ENCODE measurements around the gene PHIP.

The PHIP gene

GRCh38 chr6:79070206-79070825, 7.7 kb downstream of the PHIP start:
- DNase-seq (ENCODE audit: low read depth in 2 of 2) = no peak

GRCh38 chr6:79066828-79067227, 11.2 kb downstream of the PHIP start:
- DNase-seq (ENCODE audit: low read depth in 2 of 2) = no peak

GRCh38 chr6:79066330-79066729, 11.7 kb downstream of the PHIP start:
- no peak for DNase-seq (ENCODE audit: low read depth in 2 of 2)

GRCh38 chr6:79065232-79065631, 12.8 kb downstream of the PHIP start:
- no peak for DNase-seq (ENCODE audit: low read depth in 2 of 2)

- no peak for DNase-seq (ENCODE audit: low read depth in 2 of 2)
These were observed 13.4 kb downstream of the PHIP start for GRCh38 chr6:79064635-79065034.

GRCh38 chr6:79062708-79063107, 15.3 kb downstream of the PHIP start:
- no peak for DNase-seq (ENCODE audit: low read depth in 2 of 2)

- no peak for DNase-seq (ENCODE audit: low read depth in 2 of 2)
These were observed 20.3 kb downstream of the PHIP start for GRCh38 chr6:79057746-79058145.

GRCh38 chr6:79056226-79056625, 21.8 kb downstream of the PHIP start:
- DNase-seq (ENCODE audit: low read depth in 2 of 2) = no peak

GRCh38 chr6:79048611-79049010, 29.4 kb downstream of the PHIP start:
- no peak for DNase-seq (ENCODE audit: low read depth in 2 of 2)

- DNase-seq (ENCODE audit: low read depth in 2 of 2) = no peak
These were observed 31.0 kb downstream of the PHIP start for GRCh38 chr6:79047072-79047471.

GRCh38 chr6:79045966-79046365, 32.1 kb downstream of the PHIP start:
- DNase-seq (ENCODE audit: low read depth in 2 of 2) = no peak

GRCh38 chr6:79042799-79043126, 35.3 kb downstream of the PHIP start:
- no peak for DNase-seq (ENCODE audit: low read depth in 2 of 2)

- DNase-seq (ENCODE audit: low read depth in 2 of 2) = no peak
These were observed 35.8 kb downstream of the PHIP start for GRCh38 chr6:79042088-79042798.

- no peak for DNase-seq (ENCODE audit: low read depth in 2 of 2)
These were observed 38.0 kb downstream of the PHIP start for GRCh38 chr6:79040083-79040482.

GRCh38 chr6:79038061-79038460, 40.0 kb downstream of the PHIP start:
- DNase-seq (ENCODE audit: low read depth in 2 of 2) = no peak

GRCh38 chr6:79034865-79035264, 43.2 kb downstream of the PHIP start:
- no peak for DNase-seq (ENCODE audit: low read depth in 2 of 2)

- DNase-seq (ENCODE audit: low read depth in 2 of 2) = no peak
These were observed 44.8 kb downstream of the PHIP start for GRCh38 chr6:79033279-79033678.

- DNase-seq (ENCODE audit: low read depth in 2 of 2) = no peak
These were observed 46.0 kb downstream of the PHIP start for GRCh38 chr6:79031821-79032590.

- DNase-seq (ENCODE audit: low read depth in 2 of 2) = no peak
These were observed 47.5 kb downstream of the PHIP start for GRCh38 chr6:79030511-79030910.

GRCh38 chr6:79030023-79030422, 48.0 kb downstream of the PHIP start:
- no peak for DNase-seq (ENCODE audit: low read depth in 2 of 2)

GRCh38 chr6:79028641-79029314, 49.3 kb downstream of the PHIP start:
- DNase-seq (ENCODE audit: low read depth in 2 of 2) = no peak

- DNase-seq (ENCODE audit: low read depth in 2 of 2) = no peak
These were observed 66.1 kb downstream of the PHIP start for GRCh38 chr6:79011940-79012339.

GRCh38 chr6:79010422-79010821, 67.6 kb downstream of the PHIP start:
- no peak for DNase-seq (ENCODE audit: low read depth in 2 of 2)
